Left ventricle myocardium inferior (tissue), 1 donor: ENCODE results near the gene SALL2. TPM values are rescaled to one million over a fixed set of nuclear protein-coding genes. Genes with fewer than 3 reads are reported as not detected.

ENCODE experiments used
- total RNA-seq: library from RNA; stranded (reverse); fragmentation: NEBNext Ultra II Directional; extraction: Animal tissue kit (Norgen Biotek cat#: 25700); gene quantifications from one replicate; pipeline ENCODE4 v1.2.1, GENCODE V29; 2021
- donor health status: DM: no; HTN: yes; CAD: no; lungs with severe emphysema.

The SALL2 gene
- total RNA-seq, 1 donor from 2014 or later: 3.4 TPM

Other genes starting within 250 kb of the SALL2 start
- gene RPGRIP1, start 246.3 kb downstream of the SALL2 start, total RNA-seq: 0.30 TPM
- 27.5 TPM for gene SUPT16H, start 142.3 kb downstream of the SALL2 start, total RNA-seq
- 27.9 TPM for gene CHD8, start 70.2 kb downstream of the SALL2 start, total RNA-seq
- 15.5 TPM for gene RAB2B, start 49.4 kb downstream of the SALL2 start, total RNA-seq
- 84.8 TPM for gene TOX4, start 49.2 kb downstream of the SALL2 start, total RNA-seq
- gene METTL3, start 15.0 kb downstream of the SALL2 start, total RNA-seq: 26.6 TPM
- gene OR10G3, start 53.7 kb upstream of the SALL2 start, total RNA-seq: not detected
- not detected for gene OR10G2, start 108.6 kb upstream of the SALL2 start, total RNA-seq
- not detected for gene OR4E2, start 127.5 kb upstream of the SALL2 start, total RNA-seq
- not detected for gene OR4E1, start 147.5 kb upstream of the SALL2 start, total RNA-seq